Measurements from ENCODE around the gene ASIP. TPM values are rescaled to one million over a fixed set of nuclear protein-coding genes. Genes with fewer than 3 reads are reported as not detected.
A peak's percentile ranks its signal among the peaks of the same experiment; 100 is the strongest.

ASIP gene
- total RNA-seq, 1 experiment from 2014 or later = not detected

GRCh38 chr20:34302312-34302722 is 61.1 kb downstream of the ASIP start:
- Histone ChIP-seq H3K36me3 (replicated peaks; ENCODE audit: control insufficient read depth, insufficient read depth, low read length) (no peaks in the 10 kb centered on the region; the same call in 1 of the 2 replicates), H3K27me3 (ENCODE audit: control insufficient read depth, insufficient read depth, low read length) (no peaks in the 10 kb centered on the region), H3K4me3 (ENCODE audit: insufficient read depth, low read depth, low read length) (peak overlapping the region; percentile 92)
- no peak for DNase-seq

DNA sequence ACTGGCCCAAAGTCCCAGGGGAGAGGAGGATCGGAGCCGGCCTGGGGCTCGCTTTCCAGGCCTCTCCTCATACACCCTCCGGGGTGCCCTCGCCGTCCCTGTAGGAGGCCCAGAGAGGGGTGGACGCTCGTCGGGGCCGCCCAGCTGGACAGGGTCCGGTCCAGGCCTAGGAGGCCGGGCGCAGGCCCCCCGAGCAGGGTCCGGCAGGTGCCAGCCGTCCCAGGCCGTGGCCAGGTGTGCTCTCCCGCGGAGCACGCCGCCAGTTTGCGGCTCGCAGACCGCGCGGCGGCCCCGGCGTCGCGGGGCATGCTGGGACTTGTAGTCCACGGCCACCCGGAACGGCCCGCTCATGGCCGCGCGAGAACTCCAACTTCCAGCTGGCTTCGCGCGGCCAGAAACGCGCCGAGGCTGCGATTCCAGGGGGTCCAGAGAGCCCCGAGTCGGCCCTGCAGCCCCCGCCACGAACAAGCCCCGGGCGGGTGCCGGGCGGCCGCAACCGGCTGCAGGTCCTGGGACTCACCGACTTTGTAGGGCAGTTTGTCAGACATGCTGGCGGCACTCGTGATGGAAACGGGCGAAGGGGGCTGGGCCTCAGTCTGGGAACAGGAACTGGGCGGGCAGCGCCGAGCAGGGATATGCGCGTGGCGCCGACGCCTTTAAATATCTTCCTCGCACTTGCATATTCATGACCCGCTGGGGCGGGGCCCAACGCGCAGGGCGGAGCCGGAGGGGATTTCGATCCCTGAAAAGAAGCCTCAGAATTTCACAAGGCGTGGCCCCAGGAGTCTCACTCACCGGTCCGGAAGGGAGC is 61.7 kb downstream of the ASIP start, which contains the start of gene AHCY:
Gene AHCY (minus strand): TSS at position 633 of the 811 bp plus-strand sequence. CDS start 85 bp downstream, at position 548.
- Histone ChIP-seq H3K36me3 (replicated peaks; ENCODE audit: control insufficient read depth, insufficient read depth, low read length) (no peaks in the 10 kb centered on the region; the same call in 1 of the 2 replicates), H3K4me3 (ENCODE audit: insufficient read depth, low read depth, low read length) (peak within 1 kb of the TSS; percentile 92), H3K27me3 (ENCODE audit: control insufficient read depth, insufficient read depth, low read length) (no peaks in the 10 kb centered on the region)
- peak; percentile 96 for DNase-seq

GRCh38 chr20:34305333-34306230 is 64.4 kb downstream of the ASIP start:
- Histone ChIP-seq H3K27me3 (ENCODE audit: control insufficient read depth, insufficient read depth, low read length) (no peaks in the 10 kb centered on the region), H3K4me3 (ENCODE audit: insufficient read depth, low read depth, low read length) (no peak overlapping the region), H3K36me3 (replicated peaks; ENCODE audit: control insufficient read depth, insufficient read depth, low read length) (no peaks in the 10 kb centered on the region; the same call in 1 of the 2 replicates)
- DNase-seq = no peak

GRCh38 chr20:34309691-34310090 is 68.5 kb downstream of the ASIP start:
- Histone ChIP-seq H3K36me3 (replicated peaks; ENCODE audit: control insufficient read depth, insufficient read depth, low read length) (no peaks in the 10 kb centered on the region), H3K27me3 (ENCODE audit: control insufficient read depth, insufficient read depth, low read length) (peaks cover 12% of the 10 kb centered on the region)
- no peak for DNase-seq

GRCh38 chr20:34310481-34311117 is 69.4 kb downstream of the ASIP start:
- DNase-seq = no peak
- Histone ChIP-seq H3K27me3 (ENCODE audit: control insufficient read depth, insufficient read depth, low read length) (peaks cover 12% of the 10 kb centered on the region), H3K36me3 (replicated peaks; ENCODE audit: control insufficient read depth, insufficient read depth, low read length) (no peaks in the 10 kb centered on the region), H3K4me3 (ENCODE audit: insufficient read depth, low read depth, low read length) (no peak overlapping the region)

More at GRCh38 chr20:34309691-34310090, 68.5 kb downstream of the ASIP start:
- no peak overlapping the region for H3K4me3 ChIP-seq (ENCODE audit: insufficient read depth, low read depth, low read length)

GRCh38 chr20:34311118-34312023 is 70.1 kb downstream of the ASIP start:
- Histone ChIP-seq H3K4me3 (ENCODE audit: insufficient read depth, low read depth, low read length) (peak overlapping the region; percentile 61), H3K36me3 (replicated peaks; ENCODE audit: control insufficient read depth, insufficient read depth, low read length) (no peaks in the 10 kb centered on the region), H3K27me3 (ENCODE audit: control insufficient read depth, insufficient read depth, low read length) (peaks cover 12% of the 10 kb centered on the region)
- DNase-seq = peak; percentile 84

- peak; percentile 65 for DNase-seq
- no peaks in the 10 kb centered on the region for H3K36me3 ChIP-seq (replicated peaks; ENCODE audit: control insufficient read depth, insufficient read depth, low read length)
- peaks cover 12% of the 10 kb centered on the region for H3K27me3 ChIP-seq (ENCODE audit: control insufficient read depth, insufficient read depth, low read length)
- peak overlapping the region; percentile 61 for H3K4me3 ChIP-seq (ENCODE audit: insufficient read depth, low read depth, low read length)
Measured at GRCh38 chr20:34312024-34312460, 70.8 kb downstream of the ASIP start.

- peak; percentile 87 for DNase-seq
- no peaks in the 10 kb centered on the region for H3K36me3 ChIP-seq (replicated peaks; ENCODE audit: control insufficient read depth, insufficient read depth, low read length)
- H3K4me3 ChIP-seq (ENCODE audit: insufficient read depth, low read depth, low read length) = peak overlapping the region; percentile 61
- H3K27me3 ChIP-seq (ENCODE audit: control insufficient read depth, insufficient read depth, low read length) = peaks cover 12% of the 10 kb centered on the region
Measured at GRCh38 chr20:34312544-34313217, 71.5 kb downstream of the ASIP start.

DNA sequence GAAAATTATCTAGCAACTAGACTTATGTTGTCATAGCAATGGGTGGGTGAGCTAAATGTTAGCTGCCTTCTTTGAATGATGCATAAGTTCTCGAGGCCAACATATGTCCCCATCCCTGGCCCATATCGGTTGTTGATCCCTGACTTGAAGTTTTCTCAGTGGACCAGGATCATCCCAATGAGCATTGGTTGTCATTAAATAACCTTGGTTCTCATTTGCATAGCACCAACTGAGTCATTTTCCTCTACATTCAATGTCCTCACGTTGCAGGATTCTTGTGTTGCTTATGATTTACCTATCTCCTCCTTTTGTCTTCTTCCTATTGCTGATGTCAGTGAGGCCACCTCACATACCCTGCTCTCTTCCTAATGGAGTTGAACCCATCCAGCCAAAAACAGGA is 74.0 kb downstream of the ASIP start:
- Histone ChIP-seq H3K36me3 (replicated peaks; ENCODE audit: control insufficient read depth, insufficient read depth, low read length) (no peaks in the 10 kb centered on the region), H3K4me3 (ENCODE audit: insufficient read depth, low read depth, low read length) (no peak overlapping the region), H3K27me3 (ENCODE audit: control insufficient read depth, insufficient read depth, low read length) (peaks cover 12% of the 10 kb centered on the region)
- DNase-seq = no peak

GRCh38 chr20:34316196-34316814 is 75.1 kb downstream of the ASIP start:
- peaks cover 12% of the 10 kb centered on the region for H3K27me3 ChIP-seq (ENCODE audit: control insufficient read depth, insufficient read depth, low read length)
- no peaks in the 10 kb centered on the region for H3K36me3 ChIP-seq (replicated peaks; ENCODE audit: control insufficient read depth, insufficient read depth, low read length)
- DNase-seq = no peak
- no peak overlapping the region for H3K4me3 ChIP-seq (ENCODE audit: insufficient read depth, low read depth, low read length)

Data from H7 (cell line).